ENCODE data around the gene ZNF789.

Gene ZNF789

DNA sequence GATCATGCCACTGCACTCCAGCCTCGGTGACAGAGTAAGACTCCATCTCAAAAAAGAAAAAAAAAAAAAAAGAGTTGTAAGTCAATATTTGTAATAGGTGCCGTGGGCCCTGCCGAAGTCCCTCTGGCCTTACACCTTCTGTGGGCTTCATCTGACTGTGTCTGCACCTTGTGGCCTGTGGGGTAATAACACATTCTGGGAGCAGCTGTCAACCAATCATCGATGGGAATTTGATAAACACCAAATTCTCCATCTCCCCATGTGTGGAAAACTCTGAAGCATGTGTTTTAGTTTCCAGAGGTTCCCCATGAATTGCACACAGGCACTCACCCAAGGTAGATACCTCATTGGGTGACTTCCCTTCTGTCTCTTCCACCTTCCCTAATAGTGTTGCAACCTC is 16.5 kb downstream of the ZNF789 start:
- TF ChIP-seq, protein P1, sequence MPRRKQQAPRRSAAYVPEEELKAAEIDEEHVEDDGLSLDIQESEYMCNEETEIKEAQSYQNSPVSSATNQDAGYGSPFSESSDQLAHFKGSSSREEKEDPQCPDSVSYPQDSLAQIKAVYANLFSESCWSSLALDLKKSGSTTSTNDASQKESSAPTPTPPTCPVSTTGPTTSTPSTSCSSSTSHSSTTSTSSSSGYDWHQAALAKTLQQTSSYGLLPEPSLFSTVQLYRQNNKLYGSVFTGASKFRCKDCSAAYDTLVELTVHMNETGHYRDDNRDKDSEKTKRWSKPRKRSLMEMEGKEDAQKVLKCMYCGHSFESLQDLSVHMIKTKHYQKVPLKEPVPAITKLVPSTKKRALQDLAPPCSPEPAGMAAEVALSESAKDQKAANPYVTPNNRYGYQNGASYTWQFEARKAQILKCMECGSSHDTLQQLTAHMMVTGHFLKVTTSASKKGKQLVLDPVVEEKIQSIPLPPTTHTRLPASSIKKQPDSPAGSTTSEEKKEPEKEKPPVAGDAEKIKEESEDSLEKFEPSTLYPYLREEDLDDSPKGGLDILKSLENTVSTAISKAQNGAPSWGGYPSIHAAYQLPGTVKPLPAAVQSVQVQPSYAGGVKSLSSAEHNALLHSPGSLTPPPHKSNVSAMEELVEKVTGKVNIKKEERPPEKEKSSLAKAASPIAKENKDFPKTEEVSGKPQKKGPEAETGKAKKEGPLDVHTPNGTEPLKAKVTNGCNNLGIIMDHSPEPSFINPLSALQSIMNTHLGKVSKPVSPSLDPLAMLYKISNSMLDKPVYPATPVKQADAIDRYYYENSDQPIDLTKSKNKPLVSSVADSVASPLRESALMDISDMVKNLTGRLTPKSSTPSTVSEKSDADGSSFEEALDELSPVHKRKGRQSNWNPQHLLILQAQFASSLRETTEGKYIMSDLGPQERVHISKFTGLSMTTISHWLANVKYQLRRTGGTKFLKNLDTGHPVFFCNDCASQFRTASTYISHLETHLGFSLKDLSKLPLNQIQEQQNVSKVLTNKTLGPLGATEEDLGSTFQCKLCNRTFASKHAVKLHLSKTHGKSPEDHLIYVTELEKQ (tag by site-specific recombination; IDR thresholded peaks at IDR 0.05; ENCODE audit: borderline replicate concordance): no peak
- TF ChIP-seq KLF8 (tag by site-specific recombination; IDR thresholded peaks at IDR 0.05): no peak
- TF ChIP-seq ZNF274 (IDR thresholded peaks at IDR 0.05; ENCODE audit: low read length): no peak
- TF ChIP-seq ZNF274 (tag by site-specific recombination; IDR thresholded peaks at IDR 0.05; ENCODE audit: borderline replicate concordance): no peak
- TF ChIP-seq ZNF501 (tag by site-specific recombination; IDR thresholded peaks at IDR 0.05): no peak
- TF ChIP-seq, protein P2, sequence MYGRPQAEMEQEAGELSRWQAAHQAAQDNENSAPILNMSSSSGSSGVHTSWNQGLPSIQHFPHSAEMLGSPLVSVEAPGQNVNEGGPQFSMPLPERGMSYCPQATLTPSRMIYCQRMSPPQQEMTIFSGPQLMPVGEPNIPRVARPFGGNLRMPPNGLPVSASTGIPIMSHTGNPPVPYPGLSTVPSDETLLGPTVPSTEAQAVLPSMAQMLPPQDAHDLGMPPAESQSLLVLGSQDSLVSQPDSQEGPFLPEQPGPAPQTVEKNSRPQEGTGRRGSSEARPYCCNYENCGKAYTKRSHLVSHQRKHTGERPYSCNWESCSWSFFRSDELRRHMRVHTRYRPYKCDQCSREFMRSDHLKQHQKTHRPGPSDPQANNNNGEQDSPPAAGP (tag by site-specific recombination; IDR thresholded peaks at IDR 0.05): no peak
- TF ChIP-seq ZNF266 (tag by site-specific recombination; IDR thresholded peaks at IDR 0.05; ENCODE audit: low read depth): no peak
- no peak for TF ChIP-seq ZNF175 (tag by site-specific recombination; IDR thresholded peaks at IDR 0.05)
- no peak for TF ChIP-seq ZNF792 (tag by site-specific recombination; IDR thresholded peaks at IDR 0.05)
- TF ChIP-seq ZNF624 (tag by site-specific recombination; IDR thresholded peaks at IDR 0.05): no peak
- no peak for TF ChIP-seq ZNF561 (tag by site-specific recombination; IDR thresholded peaks at IDR 0.05; ENCODE audit: borderline replicate concordance)
- TF ChIP-seq ZNF791 (tag by site-specific recombination; IDR thresholded peaks at IDR 0.05): no peak
- no peak for TF ChIP-seq KLF9 (tag by site-specific recombination; IDR thresholded peaks at IDR 0.05; ENCODE audit: low read depth)
- no peak for TF ChIP-seq SP7 (tag by site-specific recombination; IDR thresholded peaks at IDR 0.05)
- TF ChIP-seq ZNF548 (tag by site-specific recombination; IDR thresholded peaks at IDR 0.05): no peak
- TF ChIP-seq GLI2 (tag by site-specific recombination; IDR thresholded peaks at IDR 0.05; ENCODE audit: borderline replicate concordance, low read depth): no peak
- TF ChIP-seq SCRT2 (tag by site-specific recombination; IDR thresholded peaks at IDR 0.05): no peak
- no peak for TF ChIP-seq ZNF416 (tag by site-specific recombination; IDR thresholded peaks at IDR 0.05)
- TF ChIP-seq, protein P3, sequence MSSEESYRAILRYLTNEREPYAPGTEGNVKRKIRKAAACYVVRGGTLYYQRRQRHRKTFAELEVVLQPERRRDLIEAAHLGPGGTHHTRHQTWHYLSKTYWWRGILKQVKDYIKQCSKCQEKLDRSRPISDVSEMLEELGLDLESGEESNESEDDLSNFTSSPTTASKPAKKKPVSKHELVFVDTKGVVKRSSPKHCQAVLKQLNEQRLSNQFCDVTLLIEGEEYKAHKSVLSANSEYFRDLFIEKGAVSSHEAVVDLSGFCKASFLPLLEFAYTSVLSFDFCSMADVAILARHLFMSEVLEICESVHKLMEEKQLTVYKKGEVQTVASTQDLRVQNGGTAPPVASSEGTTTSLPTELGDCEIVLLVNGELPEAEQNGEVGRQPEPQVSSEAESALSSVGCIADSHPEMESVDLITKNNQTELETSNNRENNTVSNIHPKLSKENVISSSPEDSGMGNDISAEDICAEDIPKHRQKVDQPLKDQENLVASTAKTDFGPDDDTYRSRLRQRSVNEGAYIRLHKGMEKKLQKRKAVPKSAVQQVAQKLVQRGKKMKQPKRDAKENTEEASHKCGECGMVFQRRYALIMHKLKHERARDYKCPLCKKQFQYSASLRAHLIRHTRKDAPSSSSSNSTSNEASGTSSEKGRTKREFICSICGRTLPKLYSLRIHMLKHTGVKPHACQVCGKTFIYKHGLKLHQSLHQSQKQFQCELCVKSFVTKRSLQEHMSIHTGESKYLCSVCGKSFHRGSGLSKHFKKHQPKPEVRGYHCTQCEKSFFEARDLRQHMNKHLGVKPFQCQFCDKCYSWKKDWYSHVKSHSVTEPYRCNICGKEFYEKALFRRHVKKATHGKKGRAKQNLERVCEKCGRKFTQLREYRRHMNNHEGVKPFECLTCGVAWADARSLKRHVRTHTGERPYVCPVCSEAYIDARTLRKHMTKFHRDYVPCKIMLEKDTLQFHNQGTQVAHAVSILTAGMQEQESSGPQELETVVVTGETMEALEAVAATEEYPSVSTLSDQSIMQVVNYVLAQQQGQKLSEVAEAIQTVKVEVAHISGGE (tag by site-specific recombination; conservative IDR thresholded peaks at IDR 0.05; ENCODE audit: low read depth): no peak
- no peak for TF ChIP-seq BCL11A (tag by site-specific recombination; IDR thresholded peaks at IDR 0.05; ENCODE audit: low read depth)
- H3K4me1 ChIP-seq (ENCODE audit: control insufficient read depth, insufficient read depth, low read length): no peaks in the 10 kb centered on the region
- peaks cover 2 to 29% of the 10 kb centered on the region in 2 experiments; a peak in 2 of 3 replicates for H3K36me3 ChIP-seq (ENCODE audit: control insufficient read depth in 2 of 2, insufficient read depth in 1 of 2, low read length in 2 of 2)
- H3K27ac ChIP-seq (ENCODE audit: extremely low read depth, low read depth, low read length): no peak overlapping the region
- POLR2A ChIA-PET: interaction anchor here (1.0 kb wide), 1 partner anchor 39 kb away, joined by 3 read pairs; no protein-coding TSS in a partner anchor
- H3K4me3 ChIP-seq (ENCODE audit: low read depth, low read length): no peak overlapping the region
- CTCF ChIA-PET: interaction anchor here (0.6 kb wide), 1 partner anchor 597 kb away, joined by 3 read pairs; no protein-coding TSS in a partner anchor
- no peaks in the 10 kb centered on the region for H3K9me3 ChIP-seq (ENCODE audit: control insufficient read depth, insufficient read depth, low read depth, low read length)

Measured in HEK293 (cell line).